BLaER1 (cell line): Measurements from ENCODE around the gene SRPX2.

ENCODE experiments used
- H3K27ac ChIP-seq: shearing (Covaris generic); formaldehyde crosslinking; 2 replicates; pipeline ENCODE4 v1.8.1; 2022
- H3K27me3 ChIP-seq: shearing (Covaris generic); formaldehyde crosslinking; 2 replicates; pipeline ENCODE4 v1.8.1; 2022
- H3K36me3 ChIP-seq: shearing (Covaris generic); formaldehyde crosslinking; 2 replicates; pipeline ENCODE4 v1.8.1; 2022
- H3K4me1 ChIP-seq: shearing (Covaris generic); formaldehyde crosslinking; 2 replicates; pipeline ENCODE4 v1.8.1; 2022
- H3K4me2 ChIP-seq: shearing (Covaris generic); formaldehyde crosslinking; 2 replicates; pipeline ENCODE4 v1.8.1; 2022
- H3K4me3 ChIP-seq: shearing (Covaris generic); formaldehyde crosslinking; 2 replicates; pipeline ENCODE4 v1.8.1; 2022
- H3K9ac ChIP-seq: shearing (Covaris generic); formaldehyde crosslinking; 2 replicates; pipeline ENCODE4 v1.8.1; 2022
- H3K9me3 ChIP-seq: shearing (Covaris generic); formaldehyde crosslinking; 2 replicates; pipeline ENCODE4 v1.8.1; 2022
- H4K20me1 ChIP-seq: shearing (Covaris generic); formaldehyde crosslinking; 2 replicates; pipeline ENCODE4 v1.8.1; 2022
- Cebpa-rat ChIP-seq: shearing (Covaris generic); IDR thresholded peaks from 2 replicates; pipeline ENCODE4 v1.8.1; 2022

SRPX2 gene

GRCh38 chrX:100673397-100673953 lies 29.5 kb downstream of the SRPX2 start:
- H3K9ac ChIP-seq: no peak overlapping the region
- TF ChIP-seq Cebpa-rat: no peak
- H4K20me1 ChIP-seq: no peaks in the 10 kb centered on the region
- H3K4me2 ChIP-seq: peak overlapping the region; percentile 70; the same call in 1 of the 2 replicates
- no peaks in the 10 kb centered on the region for H3K27me3 ChIP-seq
- peaks cover 26% of the 10 kb centered on the region for H3K4me1 ChIP-seq
- no peak overlapping the region for H3K4me3 ChIP-seq
- H3K27ac ChIP-seq: no peak overlapping the region; the same call in 1 of the 2 replicates
- no peaks in the 10 kb centered on the region for H3K9me3 ChIP-seq
- no peaks in the 10 kb centered on the region for H3K36me3 ChIP-seq

DNA sequence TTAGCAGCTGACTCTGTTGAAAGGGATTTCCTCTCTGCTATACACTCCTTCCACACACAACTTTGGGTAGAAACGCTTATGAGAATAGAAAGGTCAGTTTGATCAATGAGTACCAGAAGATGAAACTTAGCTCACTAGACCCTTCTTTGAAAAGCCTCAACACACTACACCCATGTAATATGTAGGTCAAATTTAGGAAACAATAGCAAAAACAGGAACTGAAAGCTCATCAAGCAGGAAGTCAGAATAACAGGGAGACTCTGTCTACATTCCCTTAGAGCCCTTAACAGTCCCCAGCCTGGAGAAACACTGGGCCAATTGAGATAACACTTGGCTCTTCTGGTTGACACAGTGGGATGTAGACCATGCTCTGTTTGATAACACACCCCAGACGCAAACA lies 30.7 kb downstream of the SRPX2 start:
- Histone ChIP-seq H4K20me1 (no peaks in the 10 kb centered on the region), H3K36me3 (no peaks in the 10 kb centered on the region), H3K9me3 (no peaks in the 10 kb centered on the region), H3K4me1 (peaks cover 26% of the 10 kb centered on the region), H3K4me2 (peak overlapping the region; percentile 70), H3K9ac (no peak overlapping the region), H3K4me3 (no peak overlapping the region), H3K27ac (peak overlapping the region; percentile 52), H3K27me3 (no peaks in the 10 kb centered on the region)
- no peak for TF ChIP-seq Cebpa-rat

DNA sequence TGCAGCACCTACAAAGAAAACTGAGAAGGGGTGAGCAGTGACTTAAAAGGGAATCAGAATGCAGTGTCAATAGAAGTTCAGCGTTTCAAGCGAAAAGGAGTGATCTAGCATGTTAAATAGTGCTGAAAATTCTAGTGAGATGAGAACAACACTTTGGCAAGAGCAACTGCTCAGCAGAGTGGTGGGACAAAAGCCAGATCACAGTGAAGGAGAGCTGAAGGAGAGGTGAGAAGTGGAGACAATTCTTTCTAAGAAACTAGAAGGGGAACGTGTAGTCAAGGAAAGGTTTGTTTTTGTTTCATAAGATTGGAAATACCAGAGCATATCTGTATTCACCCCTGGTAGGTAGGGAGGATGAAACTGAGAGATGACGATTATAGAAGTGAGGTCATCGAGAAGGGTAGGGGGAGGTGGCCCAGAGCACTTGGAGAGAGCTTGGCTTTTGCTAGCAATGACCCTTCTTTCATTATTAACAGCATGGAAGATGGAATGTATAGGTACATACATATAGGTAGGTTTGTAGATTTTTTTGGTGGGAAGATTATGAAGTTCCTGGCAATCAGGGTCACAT lies 33.7 kb downstream of the SRPX2 start:
- Histone ChIP-seq H3K27me3 (no peaks in the 10 kb centered on the region), H4K20me1 (no peaks in the 10 kb centered on the region), H3K4me2 (no peak overlapping the region), H3K4me3 (no peak overlapping the region), H3K9me3 (no peaks in the 10 kb centered on the region), H3K4me1 (peaks cover 26% of the 10 kb centered on the region), H3K9ac (no peak overlapping the region), H3K27ac (no peak overlapping the region), H3K36me3 (no peaks in the 10 kb centered on the region)
- TF ChIP-seq Cebpa-rat: no peak

- peaks cover 1% of the 10 kb centered on the region; the same call in 1 of the 2 replicates for H3K4me1 ChIP-seq
- H3K27me3 ChIP-seq: no peaks in the 10 kb centered on the region
- no peak for TF ChIP-seq Cebpa-rat
- H3K9me3 ChIP-seq: no peaks in the 10 kb centered on the region
- no peak overlapping the region for H3K4me3 ChIP-seq
- H3K36me3 ChIP-seq: no peaks in the 10 kb centered on the region
- no peaks in the 10 kb centered on the region for H4K20me1 ChIP-seq
- H3K9ac ChIP-seq: no peak overlapping the region
- H3K4me2 ChIP-seq: no peak overlapping the region
- H3K27ac ChIP-seq: no peak overlapping the region
These were observed 36.8 kb downstream of the SRPX2 start for GRCh38 chrX:100680756-100681155.

DNA sequence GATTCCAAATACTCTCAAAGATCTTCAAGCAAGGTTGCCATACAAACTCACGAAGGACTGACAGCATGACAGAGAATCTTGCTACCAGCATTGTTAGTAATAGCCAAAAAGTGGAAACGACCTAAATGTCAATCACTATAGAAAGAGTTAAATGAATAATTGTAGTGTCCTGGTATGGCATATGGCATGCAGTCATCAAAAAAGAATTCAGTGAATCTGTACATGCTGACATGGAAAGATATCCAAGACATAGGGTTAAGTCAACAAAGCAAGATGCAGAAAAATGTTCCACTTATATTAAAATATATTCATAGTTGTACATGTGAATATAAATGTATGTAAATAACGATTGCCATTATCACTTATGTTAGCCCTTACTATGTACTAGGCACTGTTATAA lies 37.6 kb downstream of the SRPX2 start:
- H3K4me1 ChIP-seq: peaks cover 9% of the 10 kb centered on the region
- no peaks in the 10 kb centered on the region for H3K27me3 ChIP-seq
- TF ChIP-seq Cebpa-rat: no peak
- H3K4me2 ChIP-seq: no peak overlapping the region
- H3K9me3 ChIP-seq: no peaks in the 10 kb centered on the region
- H3K27ac ChIP-seq: no peak overlapping the region
- no peaks in the 10 kb centered on the region for H3K36me3 ChIP-seq
- H4K20me1 ChIP-seq: no peaks in the 10 kb centered on the region
- no peak overlapping the region for H3K9ac ChIP-seq
- H3K4me3 ChIP-seq: no peak overlapping the region

GRCh38 chrX:100682939-100683338 lies 38.9 kb downstream of the SRPX2 start:
- no peak overlapping the region for H3K9ac ChIP-seq
- no peaks in the 10 kb centered on the region for H4K20me1 ChIP-seq
- no peak overlapping the region for H3K27ac ChIP-seq
- no peak for TF ChIP-seq Cebpa-rat
- H3K4me1 ChIP-seq: peaks cover 22% of the 10 kb centered on the region
- no peaks in the 10 kb centered on the region for H3K27me3 ChIP-seq
- no peak overlapping the region for H3K4me2 ChIP-seq
- H3K4me3 ChIP-seq: no peak overlapping the region
- no peaks in the 10 kb centered on the region for H3K36me3 ChIP-seq
- no peaks in the 10 kb centered on the region for H3K9me3 ChIP-seq

DNA sequence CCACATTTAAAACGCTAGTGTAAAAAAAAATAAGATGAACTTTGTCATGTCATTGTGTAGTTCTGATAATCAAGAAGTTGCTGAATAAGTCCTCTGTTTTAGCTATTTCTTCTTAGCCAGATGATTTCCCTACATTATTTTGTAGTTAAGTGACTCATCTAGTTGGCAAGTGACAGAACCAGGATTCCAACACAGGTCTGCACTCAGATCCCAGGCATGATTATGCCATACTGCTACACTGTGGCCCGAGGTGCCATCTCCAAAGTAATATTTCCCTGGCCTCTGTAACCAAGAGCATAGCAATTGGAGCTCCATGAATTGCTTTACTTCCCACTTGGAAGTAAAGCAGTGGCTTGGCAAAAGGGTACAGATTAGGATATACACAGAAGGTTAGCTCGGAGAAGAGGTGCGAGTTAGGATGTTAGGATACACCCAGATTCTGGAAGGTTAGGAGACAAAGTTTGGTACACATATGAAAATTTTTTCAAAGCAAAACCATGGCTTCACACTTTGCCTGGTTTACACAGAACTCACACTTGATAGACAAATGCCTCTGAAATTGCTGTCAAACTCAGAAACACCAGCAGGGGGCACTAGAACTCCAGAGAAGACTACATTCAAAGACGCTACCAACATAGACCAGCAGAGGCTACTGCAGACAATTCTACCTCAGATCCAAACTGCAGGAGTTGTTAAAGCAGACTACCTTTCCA lies 41.4 kb downstream of the SRPX2 start:
- Histone ChIP-seq H3K4me2 (peak overlapping the region; percentile 80; the same call in 1 of the 2 replicates), H3K27me3 (no peaks in the 10 kb centered on the region), H4K20me1 (no peaks in the 10 kb centered on the region), H3K4me3 (no peak overlapping the region), H3K27ac (no peak overlapping the region), H3K9me3 (no peaks in the 10 kb centered on the region), H3K9ac (no peak overlapping the region), H3K36me3 (no peaks in the 10 kb centered on the region), H3K4me1 (peaks cover 30% of the 10 kb centered on the region)
- TF ChIP-seq Cebpa-rat: no peak

- Histone ChIP-seq H3K36me3 (no peaks in the 10 kb centered on the region), H3K4me2 (peak overlapping the region; percentile 80)
These were observed 42.0 kb downstream of the SRPX2 start for GRCh38 chrX:100685997-100686305.

DNA sequence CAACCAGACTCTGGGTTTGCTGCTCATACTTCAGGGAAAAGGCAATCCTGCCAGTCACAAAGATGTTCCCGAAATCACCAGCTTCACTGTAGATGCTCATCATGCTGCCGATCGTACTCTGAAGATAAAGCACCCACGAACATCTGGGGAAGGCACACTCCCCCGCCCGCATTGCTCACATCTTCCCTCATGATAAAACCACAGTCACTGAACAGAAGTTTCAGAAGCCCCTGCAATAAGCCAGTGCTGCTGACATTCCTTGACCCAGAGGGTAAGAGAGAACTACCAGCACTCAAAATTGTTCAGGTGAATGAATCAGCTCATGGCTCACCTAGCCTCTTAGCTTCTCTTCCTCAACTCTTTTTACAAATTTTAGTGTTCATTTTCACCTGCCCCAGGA lies 43.1 kb downstream of the SRPX2 start:
- 0 out of 2 replicates have a peak overlapping the region, but pooled peaks have one; percentile 3 for H3K27ac ChIP-seq
- H3K9me3 ChIP-seq: no peaks in the 10 kb centered on the region
- TF ChIP-seq Cebpa-rat: no peak
- 0 out of 2 replicates have a peak overlapping the region, but pooled peaks have one; percentile 22 for H3K4me3 ChIP-seq
- no peaks in the 10 kb centered on the region for H3K36me3 ChIP-seq
- peaks cover 30% of the 10 kb centered on the region for H3K4me1 ChIP-seq
- no peaks in the 10 kb centered on the region for H4K20me1 ChIP-seq
- peak overlapping the region; percentile 18; the same call in 1 of the 2 replicates for H3K9ac ChIP-seq
- peak overlapping the region; percentile 80 for H3K4me2 ChIP-seq
- H3K27me3 ChIP-seq: no peaks in the 10 kb centered on the region

More at GRCh38 chrX:100685997-100686305, 42.0 kb downstream of the SRPX2 start:
- TF ChIP-seq Cebpa-rat: no peak
- Histone ChIP-seq H3K27me3 (no peaks in the 10 kb centered on the region), H3K9me3 (no peaks in the 10 kb centered on the region), H4K20me1 (no peaks in the 10 kb centered on the region), H3K4me1 (peaks cover 30% of the 10 kb centered on the region), H3K27ac (no peak overlapping the region), H3K4me3 (no peak overlapping the region), H3K9ac (no peak overlapping the region)

DNA sequence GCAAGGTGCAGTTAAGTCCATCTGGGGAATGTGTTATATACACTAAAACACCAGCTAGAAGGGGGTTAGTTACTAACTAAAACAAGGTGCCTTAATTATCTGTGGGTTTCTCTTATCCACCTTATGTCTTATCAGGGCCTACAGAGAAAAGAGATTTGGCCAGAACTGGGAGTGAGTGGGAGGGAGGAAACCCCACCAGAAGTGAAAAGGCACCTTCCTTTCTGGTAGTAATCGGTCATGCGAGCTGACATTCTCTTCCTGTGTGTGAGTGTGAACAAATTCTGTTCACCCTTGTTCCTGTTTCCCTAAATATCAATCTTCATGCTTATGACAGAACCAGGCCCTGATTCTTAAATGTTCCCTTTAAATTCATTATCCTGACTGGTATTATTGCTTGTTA lies 43.5 kb downstream of the SRPX2 start:
- no peaks in the 10 kb centered on the region for H4K20me1 ChIP-seq
- H3K9ac ChIP-seq: peak overlapping the region; percentile 18; the same call in 1 of the 2 replicates
- no peaks in the 10 kb centered on the region for H3K27me3 ChIP-seq
- 0 out of 2 replicates have a peak overlapping the region, but pooled peaks have one; percentile 22 for H3K4me3 ChIP-seq
- H3K4me2 ChIP-seq: peak overlapping the region; percentile 80
- peaks cover 30% of the 10 kb centered on the region for H3K4me1 ChIP-seq
- H3K9me3 ChIP-seq: no peaks in the 10 kb centered on the region
- no peak for TF ChIP-seq Cebpa-rat
- H3K36me3 ChIP-seq: no peaks in the 10 kb centered on the region
- H3K27ac ChIP-seq: 0 out of 2 replicates have a peak overlapping the region, but pooled peaks have one; percentile 3
